GM10266 (cell line): Measurements from ENCODE around the gene KIFBP.
"Not testable (repeated sequence)": the region's sequence is repeated elsewhere in the genome, so short reads cannot be mapped to it uniquely, and the experiment has no call there.

Experiments used
- DNase-seq: peaks from one replicate; pipeline ENCODE4 v3.0.0; 2012; ENCODE audit errors: extremely low spot score
- TF ChIP-seq, protein P1 (sequence below): IDR thresholded peaks from 2 replicates; pipeline ENCODE4 v1.5.1; 2012; ENCODE audit warnings: mild to moderate bottlenecking, low read depth; ENCODE audit not compliant: control insufficient read depth, insufficient read depth; ENCODE audit errors: missing control alignments

The KIFBP gene

DNA sequence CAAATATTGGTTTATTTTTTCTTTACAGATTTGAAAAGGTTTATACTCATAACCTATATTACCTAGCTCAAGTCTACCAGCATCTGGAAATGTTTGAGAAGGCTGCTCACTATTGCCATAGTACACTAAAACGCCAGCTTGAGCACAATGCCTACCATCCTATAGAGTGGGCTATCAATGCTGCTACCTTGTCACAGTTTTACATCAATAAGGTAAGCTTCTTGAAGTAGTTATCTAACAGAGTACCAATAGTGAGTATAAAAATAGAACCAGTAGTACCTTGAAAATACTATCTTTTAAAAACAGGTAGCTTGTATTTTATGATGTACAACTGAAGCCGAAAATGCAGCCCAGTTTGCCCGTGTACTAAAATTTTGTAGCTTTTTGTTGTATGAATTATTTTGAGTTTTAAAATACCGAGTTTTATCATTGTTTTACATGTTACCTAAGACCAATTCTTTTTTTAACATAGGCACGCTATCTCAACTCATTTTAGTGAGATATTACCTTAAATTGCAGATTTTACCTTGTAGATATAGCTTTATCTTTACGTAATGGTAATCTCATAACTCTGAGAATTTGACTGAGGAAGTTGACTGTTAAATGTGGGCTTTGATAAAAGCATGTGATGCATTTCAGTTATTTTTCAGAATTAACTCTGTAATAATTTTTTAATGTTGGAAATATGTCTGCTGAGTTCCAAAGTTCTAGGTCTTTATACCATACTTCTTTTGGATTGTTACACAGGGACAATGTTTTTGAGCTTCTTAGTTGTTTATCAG, 17.3 kb downstream of the KIFBP start:
- no peak for DNase-seq
- TF ChIP-seq, protein P1, sequence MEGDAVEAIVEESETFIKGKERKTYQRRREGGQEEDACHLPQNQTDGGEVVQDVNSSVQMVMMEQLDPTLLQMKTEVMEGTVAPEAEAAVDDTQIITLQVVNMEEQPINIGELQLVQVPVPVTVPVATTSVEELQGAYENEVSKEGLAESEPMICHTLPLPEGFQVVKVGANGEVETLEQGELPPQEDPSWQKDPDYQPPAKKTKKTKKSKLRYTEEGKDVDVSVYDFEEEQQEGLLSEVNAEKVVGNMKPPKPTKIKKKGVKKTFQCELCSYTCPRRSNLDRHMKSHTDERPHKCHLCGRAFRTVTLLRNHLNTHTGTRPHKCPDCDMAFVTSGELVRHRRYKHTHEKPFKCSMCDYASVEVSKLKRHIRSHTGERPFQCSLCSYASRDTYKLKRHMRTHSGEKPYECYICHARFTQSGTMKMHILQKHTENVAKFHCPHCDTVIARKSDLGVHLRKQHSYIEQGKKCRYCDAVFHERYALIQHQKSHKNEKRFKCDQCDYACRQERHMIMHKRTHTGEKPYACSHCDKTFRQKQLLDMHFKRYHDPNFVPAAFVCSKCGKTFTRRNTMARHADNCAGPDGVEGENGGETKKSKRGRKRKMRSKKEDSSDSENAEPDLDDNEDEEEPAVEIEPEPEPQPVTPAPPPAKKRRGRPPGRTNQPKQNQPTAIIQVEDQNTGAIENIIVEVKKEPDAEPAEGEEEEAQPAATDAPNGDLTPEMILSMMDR = no peak

DNA sequence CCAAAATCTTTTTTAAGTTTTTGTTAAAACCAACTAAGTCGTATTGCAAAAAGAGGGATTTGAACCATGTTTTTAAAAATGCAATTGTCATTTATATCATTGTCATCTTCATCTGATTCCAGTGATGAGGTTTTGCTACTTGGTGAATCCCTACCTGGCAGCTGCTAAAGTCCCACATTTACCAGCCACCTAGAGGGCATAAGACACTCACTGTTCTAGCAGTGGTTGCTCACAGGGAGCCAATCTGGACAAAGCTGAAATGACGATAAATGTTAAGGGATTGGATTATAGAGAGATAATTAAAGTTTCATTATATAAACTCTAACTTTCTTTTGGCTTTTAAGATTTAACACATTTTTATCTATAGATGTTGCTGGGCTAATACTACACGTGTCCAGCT, 18.7 kb downstream of the KIFBP start:
- TF ChIP-seq, protein P1 = peak; percentile 32

GRCh38 chr10:69009360-69009759, 20.8 kb downstream of the KIFBP start:
- TF ChIP-seq, protein P1 = no peak
- DNase-seq = no peak

More for the DNA sequence above, 18.7 kb downstream of the KIFBP start:
- no peak for DNase-seq

DNA sequence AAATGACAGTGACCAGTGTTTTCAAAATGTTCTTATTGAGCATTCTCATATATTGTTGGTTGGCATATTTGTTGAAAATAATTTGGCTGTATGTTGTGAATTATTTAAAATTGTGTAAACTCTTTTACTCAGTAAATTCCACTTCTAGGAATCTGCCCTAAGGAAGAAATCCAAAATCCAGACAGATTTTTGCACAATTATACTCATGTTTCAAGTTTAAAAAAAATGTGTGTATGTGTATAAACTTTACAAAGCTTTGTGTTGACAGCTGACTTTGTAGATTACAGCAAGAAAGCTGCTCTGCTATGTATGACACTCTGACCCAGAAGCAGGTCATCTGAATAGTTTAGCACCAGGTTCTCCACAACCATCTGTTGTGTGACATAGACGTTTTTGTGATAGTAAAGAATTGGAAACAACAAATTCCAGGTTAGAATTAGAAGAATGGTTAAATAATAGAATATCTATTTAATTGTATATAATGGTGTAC, 21.6 kb downstream of the KIFBP start:
- DNase-seq = no peak
- TF ChIP-seq, protein P1 = no peak

DNA sequence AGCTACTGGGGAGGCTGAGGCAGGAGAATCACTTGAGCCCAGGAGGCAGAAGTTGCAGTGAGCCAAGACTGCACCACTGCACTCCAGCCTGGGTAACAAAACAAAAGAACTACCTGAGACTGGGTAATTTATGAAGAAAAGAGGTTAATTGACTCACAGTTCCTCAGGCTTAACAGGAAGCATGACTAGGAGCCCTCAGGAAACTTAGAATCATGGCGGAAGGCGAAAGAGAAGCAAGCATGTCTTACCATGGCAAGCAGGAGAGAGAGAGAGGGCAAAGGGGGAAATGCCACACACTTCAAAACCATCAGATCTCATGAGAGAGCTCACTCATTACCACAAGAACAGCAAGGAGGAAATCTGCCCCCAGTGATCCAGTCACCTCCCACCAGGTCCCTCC, 24.2 kb downstream of the KIFBP start:
- not testable (repeated sequence) for DNase-seq

DNA sequence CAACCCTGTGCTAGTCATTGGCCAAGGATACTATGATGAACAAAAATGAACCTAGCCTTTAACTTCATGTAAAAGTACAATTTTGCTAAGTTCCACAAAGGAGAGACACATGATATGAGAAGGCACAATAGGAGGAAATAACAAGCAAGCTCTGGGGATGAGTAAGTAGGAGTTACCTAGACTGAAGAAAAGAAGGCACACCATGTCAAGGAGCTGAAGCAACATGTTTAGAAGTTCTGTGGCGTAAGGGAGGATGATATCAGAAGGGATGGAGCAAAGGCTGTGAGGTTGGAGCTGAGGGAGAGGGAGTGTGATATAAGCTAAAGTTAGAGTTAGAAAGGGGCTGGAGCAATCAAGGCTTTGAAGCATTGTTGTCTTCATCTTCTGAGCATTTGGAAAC, 25.6 kb downstream of the KIFBP start:
- DNase-seq = no peak
- TF ChIP-seq, protein P1 = no peak

DNA sequence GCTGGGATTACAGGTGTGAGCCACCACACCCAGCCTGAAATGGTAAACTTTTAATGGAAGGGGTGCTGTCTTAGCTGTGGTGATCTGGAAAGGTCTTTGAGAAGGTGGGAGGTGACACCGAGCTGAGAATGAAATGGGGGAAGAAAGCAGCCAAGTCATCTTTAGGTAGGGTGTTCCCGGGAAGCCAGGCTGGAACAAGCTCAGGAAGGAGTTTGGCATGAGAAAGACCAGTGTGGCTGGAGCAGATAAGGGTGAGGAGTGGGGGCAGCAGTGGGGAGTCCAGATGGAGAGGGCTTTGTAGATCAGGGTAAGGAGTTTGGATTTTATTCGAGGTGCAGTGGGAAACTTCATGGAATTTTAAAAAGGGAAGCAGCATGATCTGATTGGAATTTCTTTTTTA, 30.0 kb downstream of the KIFBP start:
- TF ChIP-seq, protein P1 = no peak
- no peak for DNase-seq

DNA sequence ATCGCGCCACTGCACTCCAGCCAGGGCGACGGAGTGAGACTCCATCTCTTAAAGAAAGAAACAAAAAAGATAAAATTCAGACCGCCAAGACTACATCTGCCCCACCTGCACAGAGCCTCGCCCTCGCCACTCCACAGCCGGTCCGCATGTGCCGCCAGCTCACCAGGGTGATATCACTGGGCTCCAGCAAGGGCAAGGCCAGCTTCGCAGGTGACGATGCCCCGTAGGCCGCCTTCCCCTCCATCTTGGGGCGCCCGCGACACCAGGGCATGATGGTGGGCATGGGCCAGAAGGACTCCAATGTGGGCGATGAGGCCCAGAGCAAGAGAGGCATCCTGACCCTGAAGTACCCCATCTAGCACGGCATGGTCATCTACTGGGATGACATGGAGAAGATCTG, 34.0 kb downstream of the KIFBP start:
- TF ChIP-seq, protein P1 = no peak
- DNase-seq = no peak
